GM21390 (cell line): ENCODE measurements around the gene MORN1.

Source experiments
- ATAC-seq: cut with Tn5 transposase; IDR thresholded peaks from one replicate; pipeline ENCODE4 v1.9.1; 2021; ENCODE audit not compliant: unreplicated experiment

MORN1 gene

DNA sequence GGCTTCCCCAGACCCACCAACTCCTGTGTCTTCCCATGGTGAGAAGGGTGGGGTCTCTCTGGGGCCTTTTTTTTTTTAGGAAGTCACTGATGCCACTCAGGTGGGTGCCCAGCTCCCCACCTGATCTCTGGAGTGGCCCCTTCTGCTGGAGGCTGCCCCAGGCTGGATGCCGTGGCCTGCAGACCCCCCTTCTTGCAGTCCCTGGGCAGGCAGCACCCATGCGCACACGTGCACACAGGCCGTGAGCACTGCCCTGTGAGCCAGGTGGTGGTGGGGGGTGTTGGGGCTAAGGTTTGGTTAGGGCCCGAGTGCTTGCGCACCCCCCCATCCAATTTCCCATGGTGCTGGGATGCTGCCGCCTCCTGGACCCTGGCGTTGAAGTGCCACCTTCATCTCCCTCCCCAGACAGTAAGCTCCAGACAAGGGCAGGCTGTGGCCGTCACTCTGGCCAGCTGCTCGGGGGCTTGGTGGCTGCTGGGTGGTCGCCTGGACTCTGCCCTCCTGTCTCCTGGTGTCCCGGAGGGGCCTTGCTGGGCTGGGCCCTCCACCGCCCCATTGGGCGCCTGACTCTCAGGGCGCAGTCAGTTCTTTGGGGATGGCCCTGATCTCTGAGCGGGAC is 112.7 kb downstream of the MORN1 start:
- ATAC-seq: no peak

DNA sequence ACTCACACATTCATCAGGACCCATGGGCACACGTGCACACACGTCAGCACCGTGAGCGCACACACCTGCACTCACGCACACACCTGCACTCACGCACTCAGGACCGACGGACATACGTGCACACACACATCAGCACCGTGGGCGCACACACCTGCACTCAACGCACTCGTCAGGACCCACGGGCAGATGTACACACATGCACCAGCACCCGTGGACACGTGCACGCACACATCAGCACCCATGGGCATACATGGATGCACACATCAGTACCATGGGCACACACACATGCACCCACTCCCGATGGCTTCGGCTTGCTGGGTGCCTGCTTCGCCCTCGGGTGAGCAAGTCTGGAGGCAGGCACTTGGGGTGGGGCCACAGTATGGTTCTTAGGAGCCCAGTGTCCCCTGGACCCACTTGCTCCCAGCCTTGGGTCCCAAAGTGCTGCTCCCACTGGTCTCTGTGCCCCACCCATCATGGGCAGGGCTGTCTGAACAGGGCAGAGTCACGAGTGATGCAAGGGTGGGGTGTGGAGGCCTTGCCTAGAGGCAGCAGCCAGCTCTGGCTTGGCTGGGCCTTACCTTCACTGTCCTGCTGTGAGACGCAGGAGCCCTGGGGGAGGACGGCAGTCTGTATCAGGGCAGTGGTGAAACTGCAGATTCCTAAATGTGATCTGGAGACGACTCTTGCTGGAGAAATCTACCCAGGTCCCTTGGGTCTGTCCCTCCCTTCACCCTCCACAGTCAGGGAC is 113.4 kb downstream of the MORN1 start:
- no peak for ATAC-seq

DNA sequence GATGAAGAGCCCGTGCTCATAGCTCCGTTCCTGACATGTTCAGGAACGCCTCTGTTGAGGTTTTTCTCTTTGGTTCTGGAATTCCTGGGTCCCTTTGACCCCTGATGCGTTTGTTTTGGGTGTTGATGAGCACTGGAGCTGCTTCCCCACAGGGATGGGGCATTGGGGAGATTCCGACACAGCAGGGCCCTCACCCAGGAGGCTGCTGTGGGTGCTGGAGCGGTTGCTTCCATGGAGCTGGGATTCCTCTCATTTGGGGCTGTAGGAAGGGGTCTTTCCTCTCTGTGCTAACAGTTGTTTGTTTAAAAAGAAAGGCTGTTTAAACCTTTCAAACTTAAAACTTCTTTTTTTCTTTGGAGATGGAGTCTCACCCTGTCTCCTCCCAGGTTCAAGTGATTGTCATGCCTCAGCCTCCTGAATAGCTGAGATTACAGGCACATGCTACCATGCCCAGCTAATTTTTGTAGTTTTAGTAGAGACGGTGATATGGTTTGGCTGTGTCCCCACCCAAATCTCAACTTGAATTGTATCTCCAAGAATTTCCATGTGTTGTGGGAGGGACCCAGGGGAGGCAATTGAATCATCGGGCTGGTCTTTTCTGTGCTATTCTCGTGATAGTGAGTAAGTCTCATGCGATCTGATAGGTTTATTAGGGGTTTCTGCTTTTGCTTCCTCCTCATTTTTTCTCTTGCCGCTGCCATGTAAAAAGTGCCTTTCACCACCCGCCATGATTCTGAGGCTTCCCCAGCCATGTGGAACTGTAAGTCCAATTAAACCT is 114.4 kb downstream of the MORN1 start:
- ATAC-seq: no peak

DNA sequence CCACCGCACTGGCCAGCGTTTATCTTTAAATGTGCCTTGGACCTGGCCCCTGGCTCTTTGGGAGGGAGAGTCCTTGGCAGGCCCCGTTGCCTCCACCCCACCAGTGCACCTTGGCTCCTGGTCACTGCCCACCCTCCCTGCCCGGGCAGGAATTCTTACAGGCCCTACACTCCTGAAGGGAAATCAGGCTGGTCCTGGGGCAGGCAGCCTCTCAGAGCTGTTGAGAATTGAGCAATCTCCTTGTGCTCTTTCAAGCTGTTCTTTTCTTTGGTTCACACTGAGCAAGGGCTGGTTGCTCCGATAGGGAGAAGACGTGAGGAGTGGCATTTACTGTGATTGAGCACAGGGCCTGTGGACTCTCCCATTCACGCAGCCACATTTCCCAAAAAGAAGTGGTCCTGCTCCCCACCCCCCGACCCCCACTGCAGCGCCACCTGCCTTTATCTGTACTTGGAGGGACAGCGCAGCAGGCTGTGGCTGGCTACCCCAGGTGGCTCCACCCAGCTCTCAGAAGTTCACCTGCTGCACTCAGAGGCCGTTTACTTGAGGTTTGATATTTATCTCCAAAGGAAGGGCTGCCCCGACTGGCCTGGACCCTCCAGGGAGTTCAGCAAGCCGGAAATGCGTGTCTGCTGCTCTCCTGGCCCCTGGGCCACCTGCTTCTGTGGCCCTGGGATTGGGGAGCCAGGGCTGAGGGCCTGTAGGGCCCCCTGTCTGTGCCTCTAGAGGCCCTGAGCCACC is 115.4 kb downstream of the MORN1 start:
- ATAC-seq: no peak

DNA sequence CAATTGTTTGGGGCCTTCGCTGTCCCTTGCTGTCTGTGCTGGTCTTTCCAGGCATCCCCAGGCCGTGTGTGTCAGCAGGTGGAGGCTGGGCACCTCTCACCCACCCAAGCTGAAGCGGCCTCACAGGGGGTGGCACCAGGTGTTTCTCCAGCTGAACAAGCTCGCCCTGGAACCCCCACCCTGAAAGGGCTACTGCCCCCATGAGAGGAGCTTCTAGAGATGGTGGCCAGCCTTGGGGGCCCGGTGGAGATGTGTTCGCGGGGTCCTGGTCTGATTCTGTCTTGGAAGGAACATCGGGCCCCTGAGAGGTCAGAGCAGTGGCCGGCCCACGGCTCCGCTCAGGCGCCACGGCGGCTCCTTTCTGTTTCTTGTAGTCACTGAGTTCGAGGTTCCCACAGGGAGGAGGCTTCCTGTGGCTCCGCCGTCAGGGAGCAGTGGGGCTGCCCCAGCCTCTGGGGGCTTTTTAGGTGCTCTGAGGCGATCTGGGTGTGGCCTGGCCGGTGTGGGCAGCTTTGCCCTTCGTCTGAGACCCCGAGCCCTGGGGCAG is 116.4 kb downstream of the MORN1 start:
- no peak for ATAC-seq

DNA sequence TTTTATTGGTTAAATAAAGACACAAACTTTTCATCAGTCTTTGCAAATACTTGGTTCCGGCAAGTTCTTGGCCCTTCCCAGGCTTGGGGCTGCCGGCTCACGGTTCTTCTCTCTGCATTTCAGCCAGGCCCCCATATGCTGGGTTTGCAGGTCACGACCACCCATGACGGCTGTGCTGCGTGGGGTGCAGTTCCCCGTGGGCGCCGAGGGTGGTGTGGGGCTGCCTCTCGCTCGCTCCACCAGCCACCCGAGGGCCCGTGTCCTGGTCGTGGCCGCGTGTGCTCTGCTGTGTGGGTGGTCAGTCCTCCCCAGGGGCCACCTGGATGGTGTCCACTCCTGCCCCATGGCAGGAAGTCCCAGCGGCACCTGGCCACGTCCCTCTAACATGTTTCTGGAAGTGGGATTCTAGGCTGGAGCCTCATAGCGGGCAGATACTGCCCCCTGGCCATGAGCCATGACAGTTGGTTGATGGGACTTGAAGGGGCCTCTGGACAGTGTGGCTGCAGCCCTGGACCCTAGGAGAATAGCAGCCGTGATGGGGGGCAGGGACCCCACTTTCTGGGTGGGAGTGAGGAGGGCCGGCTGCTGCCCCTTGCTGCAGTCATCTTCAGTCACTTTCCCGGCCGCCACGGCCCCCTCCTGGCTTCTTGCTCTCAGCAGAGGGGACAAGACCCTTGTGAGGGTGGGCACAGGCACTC is 117.0 kb downstream of the MORN1 start:
- no peak for ATAC-seq

DNA sequence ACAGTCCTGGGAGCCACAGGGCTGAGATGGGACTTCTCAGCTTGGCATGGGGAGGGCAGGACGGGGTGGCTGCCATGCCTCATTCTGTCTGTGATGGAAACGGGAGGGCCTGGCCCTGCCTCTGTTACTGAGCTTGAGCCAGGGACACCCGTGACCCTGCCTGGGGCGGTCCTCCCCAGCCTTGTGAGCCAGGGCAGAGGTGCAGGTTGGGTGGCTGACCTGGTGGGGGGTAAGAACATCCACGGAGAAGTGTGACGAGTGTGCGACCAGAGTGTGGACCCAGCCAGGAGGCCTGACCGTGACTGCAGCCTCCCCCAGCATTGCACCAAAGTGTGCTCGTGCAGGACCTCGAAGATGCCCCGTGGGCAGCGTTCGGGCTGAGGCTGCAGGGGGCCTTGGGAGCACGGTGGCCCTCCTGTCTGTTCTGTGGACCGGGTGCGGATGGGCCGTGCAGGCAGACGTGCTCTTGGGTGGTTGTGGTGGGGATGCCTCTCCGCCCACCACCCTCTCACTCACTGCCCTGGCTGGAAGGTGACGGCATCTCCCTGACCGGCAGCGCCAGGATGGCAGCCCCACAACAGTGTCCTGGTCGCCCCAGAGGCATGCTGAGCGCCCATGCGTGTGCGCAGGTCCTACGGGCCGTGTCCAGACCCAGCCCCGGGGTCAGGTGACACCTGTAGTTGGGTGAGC is 117.8 kb downstream of the MORN1 start:
- ATAC-seq: no peak

DNA sequence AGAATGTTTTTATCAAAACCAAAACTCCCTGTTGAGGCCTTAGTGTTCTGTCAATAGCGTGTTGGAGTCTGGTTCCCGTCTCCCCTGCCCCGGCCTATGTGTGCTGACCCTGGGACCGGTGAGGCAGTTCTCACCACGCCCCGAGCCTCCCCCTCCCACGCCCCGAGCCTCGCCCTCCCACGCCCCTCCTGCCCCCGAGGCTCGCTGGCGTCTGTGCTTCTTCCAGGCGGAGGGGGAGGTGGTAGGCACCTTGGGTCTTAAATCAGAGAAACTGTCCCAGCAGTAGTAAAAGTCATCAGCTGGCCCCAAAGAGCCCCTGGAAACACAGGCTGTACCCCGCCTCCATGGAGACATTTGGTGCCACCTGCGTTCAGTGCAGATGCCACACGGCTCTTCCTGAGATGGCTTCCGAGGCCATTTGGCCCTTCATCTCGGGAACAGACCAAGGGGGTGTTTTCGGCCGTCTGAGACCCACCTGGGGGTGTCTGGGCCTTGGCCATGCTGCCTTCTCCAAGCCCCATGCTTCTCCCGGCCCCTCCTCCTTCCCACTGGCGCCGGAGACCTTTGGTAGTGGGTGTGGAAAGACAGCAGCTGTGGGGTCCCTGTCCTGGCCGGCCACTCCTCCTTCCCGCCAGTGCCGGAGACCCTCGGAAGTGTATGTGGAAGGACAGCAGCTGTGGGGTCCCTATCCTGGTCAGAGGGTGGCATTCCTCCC is 118.5 kb downstream of the MORN1 start:
- ATAC-seq: no peak

DNA sequence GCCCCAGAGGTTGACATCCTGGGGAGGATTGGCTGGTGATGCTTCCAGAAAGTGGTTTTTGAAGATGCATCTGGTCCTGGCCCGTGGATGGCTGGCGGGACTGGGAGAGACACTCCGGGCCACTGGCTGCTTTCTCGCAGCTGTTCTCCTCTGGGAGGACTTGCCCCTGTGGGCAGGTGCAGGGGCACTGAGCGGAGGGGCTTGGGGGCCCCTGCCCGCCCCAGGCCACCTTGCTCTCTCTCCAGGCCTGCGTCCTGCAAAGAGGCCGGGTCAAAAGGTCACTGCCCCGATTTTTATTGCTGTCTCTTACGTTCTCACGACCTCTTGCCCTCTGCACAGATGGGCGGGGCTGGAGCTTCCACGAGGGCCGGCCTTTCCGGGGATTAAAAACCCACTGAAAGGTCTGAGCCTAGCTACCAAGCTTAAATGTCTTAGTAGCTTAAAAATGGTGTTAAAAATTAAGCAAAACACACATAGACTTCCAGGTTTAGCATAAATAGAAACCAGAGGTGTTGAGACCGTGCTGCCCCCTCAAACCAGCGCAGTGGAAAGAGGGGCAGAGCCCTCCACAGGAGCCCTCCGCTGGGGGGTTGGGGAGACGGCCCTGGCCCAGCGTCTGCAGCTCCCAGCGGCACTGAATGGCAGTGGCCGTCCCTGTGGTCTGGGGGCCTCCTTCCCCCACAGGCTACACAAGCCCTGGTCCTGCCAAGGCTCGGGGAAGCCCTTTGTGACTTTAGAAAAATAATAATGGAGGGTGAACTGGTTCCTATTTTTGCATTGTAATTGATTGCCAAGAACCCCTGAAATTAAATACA is 119.3 kb downstream of the MORN1 start:
- ATAC-seq: no peak
